ENCODE results near the gene PTPRC.
"Not testable (repeated sequence)": the region's sequence is repeated elsewhere in the genome, so short reads cannot be mapped to it uniquely, and the experiment has no call there.

Gene PTPRC, protein sequence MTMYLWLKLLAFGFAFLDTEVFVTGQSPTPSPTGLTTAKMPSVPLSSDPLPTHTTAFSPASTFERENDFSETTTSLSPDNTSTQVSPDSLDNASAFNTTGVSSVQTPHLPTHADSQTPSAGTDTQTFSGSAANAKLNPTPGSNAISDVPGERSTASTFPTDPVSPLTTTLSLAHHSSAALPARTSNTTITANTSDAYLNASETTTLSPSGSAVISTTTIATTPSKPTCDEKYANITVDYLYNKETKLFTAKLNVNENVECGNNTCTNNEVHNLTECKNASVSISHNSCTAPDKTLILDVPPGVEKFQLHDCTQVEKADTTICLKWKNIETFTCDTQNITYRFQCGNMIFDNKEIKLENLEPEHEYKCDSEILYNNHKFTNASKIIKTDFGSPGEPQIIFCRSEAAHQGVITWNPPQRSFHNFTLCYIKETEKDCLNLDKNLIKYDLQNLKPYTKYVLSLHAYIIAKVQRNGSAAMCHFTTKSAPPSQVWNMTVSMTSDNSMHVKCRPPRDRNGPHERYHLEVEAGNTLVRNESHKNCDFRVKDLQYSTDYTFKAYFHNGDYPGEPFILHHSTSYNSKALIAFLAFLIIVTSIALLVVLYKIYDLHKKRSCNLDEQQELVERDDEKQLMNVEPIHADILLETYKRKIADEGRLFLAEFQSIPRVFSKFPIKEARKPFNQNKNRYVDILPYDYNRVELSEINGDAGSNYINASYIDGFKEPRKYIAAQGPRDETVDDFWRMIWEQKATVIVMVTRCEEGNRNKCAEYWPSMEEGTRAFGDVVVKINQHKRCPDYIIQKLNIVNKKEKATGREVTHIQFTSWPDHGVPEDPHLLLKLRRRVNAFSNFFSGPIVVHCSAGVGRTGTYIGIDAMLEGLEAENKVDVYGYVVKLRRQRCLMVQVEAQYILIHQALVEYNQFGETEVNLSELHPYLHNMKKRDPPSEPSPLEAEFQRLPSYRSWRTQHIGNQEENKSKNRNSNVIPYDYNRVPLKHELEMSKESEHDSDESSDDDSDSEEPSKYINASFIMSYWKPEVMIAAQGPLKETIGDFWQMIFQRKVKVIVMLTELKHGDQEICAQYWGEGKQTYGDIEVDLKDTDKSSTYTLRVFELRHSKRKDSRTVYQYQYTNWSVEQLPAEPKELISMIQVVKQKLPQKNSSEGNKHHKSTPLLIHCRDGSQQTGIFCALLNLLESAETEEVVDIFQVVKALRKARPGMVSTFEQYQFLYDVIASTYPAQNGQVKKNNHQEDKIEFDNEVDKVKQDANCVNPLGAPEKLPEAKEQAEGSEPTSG (N-terminal part only)

DNA sequence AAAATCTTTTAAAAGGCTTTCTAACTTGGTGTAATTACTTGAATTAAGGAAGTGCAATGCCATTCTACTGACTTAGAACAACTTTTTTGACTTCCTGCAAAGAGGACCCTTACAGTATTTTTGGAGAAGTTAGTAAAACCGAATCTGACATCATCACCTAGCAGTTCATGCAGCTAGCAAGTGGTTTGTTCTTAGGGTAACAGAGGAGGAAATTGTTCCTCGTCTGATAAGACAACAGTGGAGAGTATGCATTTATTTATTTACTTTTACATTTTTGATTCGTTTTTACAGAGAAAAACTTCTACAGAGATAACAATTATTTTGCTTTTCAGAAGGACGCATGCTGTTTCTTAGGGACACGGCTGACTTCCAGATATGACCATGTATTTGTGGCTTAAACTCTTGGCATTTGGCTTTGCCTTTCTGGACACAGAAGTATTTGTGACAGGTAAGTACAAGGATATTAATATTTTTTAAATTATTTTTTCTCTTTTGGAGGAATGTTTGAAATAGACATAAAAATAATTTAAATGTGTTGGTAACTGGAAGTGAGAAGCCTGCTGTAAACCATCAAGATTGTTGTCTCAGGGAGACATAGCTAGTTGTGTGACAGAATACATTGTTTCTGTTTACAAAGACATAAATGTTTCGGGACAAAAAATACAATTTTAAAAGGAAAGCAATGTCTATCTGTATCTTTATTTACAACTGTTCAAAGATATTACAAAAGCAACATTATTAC, at the start of gene PTPRC:
Gene PTPRC (plus strand): TSS at position 147 of the 742 bp plus-strand sequence. CDS start 229 bp downstream, at position 376.
- Histone ChIP-seq H3K9me3 (ENCODE audit: control insufficient read depth in 2 of 2, low read length in 2 of 2) (no peaks in the 10 kb centered on the region), H3K36me3 (ENCODE audit: control insufficient read depth in 2 of 2, insufficient read depth in 2 of 2, low read length in 2 of 2) (no peaks in the 10 kb centered on the region), H3K9ac (ENCODE audit: low read length in 2 of 2) (no peak within 1 kb of the TSS), H3K27me3 (ENCODE audit: control insufficient read depth in 1 of 2, insufficient read depth in 2 of 2, low read length in 2 of 2) (no peaks in the 10 kb centered on the region), H3K27ac (ENCODE audit: low read length) (no peak within 1 kb of the TSS), H3K4me1 (ENCODE audit: control insufficient read depth, insufficient read depth, low read length) (no peaks in the 10 kb centered on the region), H3K4me3 (ENCODE audit: low read length in 2 of 2) (no peak within 1 kb of the TSS)

DNA sequence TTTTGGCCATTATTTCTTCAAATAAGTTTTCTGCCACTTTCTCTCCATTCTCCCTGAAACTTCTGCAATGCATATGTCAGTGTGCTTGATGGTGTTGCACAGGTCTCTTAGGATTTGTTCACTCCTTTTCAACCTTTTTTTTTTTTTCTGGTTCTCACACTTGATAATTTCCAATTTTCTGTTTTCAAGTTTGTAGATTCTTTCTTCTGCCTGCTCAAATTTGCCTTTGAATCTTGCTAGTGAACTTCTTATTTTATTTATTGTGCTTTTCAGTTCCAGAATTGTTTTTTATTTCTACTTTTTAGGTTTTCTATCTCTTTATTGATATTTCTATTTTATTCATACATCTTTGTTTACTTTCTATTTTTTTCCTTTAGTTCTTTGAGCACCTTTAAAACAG, 48.4 kb upstream of the PTPRC start:
- Histone ChIP-seq H3K4me3 (ENCODE audit: low read length in 2 of 2) (no peak overlapping the region), H3K9ac (ENCODE audit: low read length in 2 of 2) (no peak overlapping the region), H3K27ac (ENCODE audit: low read length) (no peak overlapping the region), H3K27me3 (ENCODE audit: control insufficient read depth in 1 of 2, insufficient read depth in 2 of 2, low read length in 2 of 2) (no peaks in the 10 kb centered on the region), H3K36me3 (ENCODE audit: control insufficient read depth in 2 of 2, insufficient read depth in 2 of 2, low read length in 2 of 2) (no peaks in the 10 kb centered on the region), H3K4me1 (ENCODE audit: control insufficient read depth, insufficient read depth, low read length) (no peaks in the 10 kb centered on the region), H3K9me3 (ENCODE audit: control insufficient read depth in 2 of 2, low read length in 2 of 2) (peaks cover 0 to 2% of the 10 kb centered on the region in 2 donors)

DNA sequence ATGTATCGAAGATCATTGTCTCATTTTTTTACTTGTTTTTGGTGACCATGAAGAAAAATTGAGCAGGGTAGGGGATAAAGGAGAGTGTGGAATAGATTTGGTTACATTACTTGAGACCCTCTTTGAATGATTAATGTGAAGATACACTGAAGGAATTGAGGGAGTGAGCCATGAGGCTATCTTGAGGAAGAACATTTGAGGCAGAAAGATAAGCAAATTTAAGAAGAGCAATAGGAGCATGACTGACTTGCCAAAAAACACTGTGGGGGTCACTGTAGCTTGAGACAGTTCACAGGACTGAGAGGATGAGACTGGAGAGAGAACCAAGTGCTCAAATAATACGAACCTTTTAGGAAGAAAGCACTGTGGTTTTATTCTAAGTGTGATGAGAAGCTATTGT, 43.1 kb upstream of the PTPRC start:
- Histone ChIP-seq H3K4me1 (ENCODE audit: control insufficient read depth, insufficient read depth, low read length) (no peaks in the 10 kb centered on the region), H3K36me3 (ENCODE audit: control insufficient read depth in 2 of 2, insufficient read depth in 2 of 2, low read length in 2 of 2) (no peaks in the 10 kb centered on the region), H3K9ac (ENCODE audit: low read length in 2 of 2) (no peak overlapping the region), H3K9me3 (ENCODE audit: control insufficient read depth in 2 of 2, low read length in 2 of 2) (no peaks in the 10 kb centered on the region), H3K27me3 (ENCODE audit: control insufficient read depth in 1 of 2, insufficient read depth in 2 of 2, low read length in 2 of 2) (no peaks in the 10 kb centered on the region), H3K4me3 (ENCODE audit: low read length in 2 of 2) (no peak overlapping the region), H3K27ac (ENCODE audit: low read length) (no peak overlapping the region)

DNA sequence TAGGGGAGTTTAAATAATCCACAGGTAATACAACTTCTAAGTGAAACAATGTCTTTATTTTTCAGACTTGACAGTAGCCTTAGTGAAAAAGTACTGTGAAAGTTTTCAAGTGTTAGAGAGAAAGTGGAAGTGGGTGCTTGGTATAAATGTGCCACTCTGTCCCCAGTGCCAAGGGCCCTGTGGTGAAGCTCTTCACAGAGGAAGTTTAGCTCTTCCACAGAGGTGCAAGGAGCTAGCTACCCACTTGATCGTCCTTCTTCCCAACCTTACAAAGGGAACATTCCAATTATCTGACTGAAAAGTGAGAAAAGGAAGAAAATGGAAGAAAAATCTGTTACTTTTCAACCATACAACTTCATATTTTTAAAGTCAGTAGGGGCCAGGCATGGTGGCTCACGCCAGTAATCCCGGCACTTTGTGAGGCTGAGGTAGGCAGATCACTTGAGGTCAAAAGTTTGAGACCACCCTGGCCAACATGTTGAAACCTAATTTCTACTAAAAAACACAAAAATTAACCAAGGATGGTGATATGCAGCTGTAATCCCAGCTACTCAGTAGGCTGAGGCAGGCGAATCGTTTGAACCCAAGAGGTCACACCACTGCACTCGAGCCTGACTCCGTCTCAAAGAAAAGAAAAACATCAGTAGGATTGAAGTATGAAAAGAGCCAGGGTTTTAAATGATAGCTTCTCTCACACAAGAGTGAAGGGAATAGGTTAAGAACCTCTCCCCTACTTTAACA, 41.0 kb upstream of the PTPRC start:
- Histone ChIP-seq H3K27ac (ENCODE audit: low read length) (no peak overlapping the region), H3K4me3 (ENCODE audit: low read length in 2 of 2) (no peak overlapping the region), H3K4me1 (ENCODE audit: control insufficient read depth, insufficient read depth, low read length) (no peaks in the 10 kb centered on the region), H3K36me3 (ENCODE audit: control insufficient read depth in 2 of 2, insufficient read depth in 2 of 2, low read length in 2 of 2) (no peaks in the 10 kb centered on the region), H3K27me3 (ENCODE audit: control insufficient read depth in 1 of 2, insufficient read depth in 2 of 2, low read length in 2 of 2) (no peaks in the 10 kb centered on the region), H3K9ac (ENCODE audit: low read length in 2 of 2) (no peak overlapping the region), H3K9me3 (ENCODE audit: control insufficient read depth in 2 of 2, low read length in 2 of 2) (no peaks in the 10 kb centered on the region)

DNA sequence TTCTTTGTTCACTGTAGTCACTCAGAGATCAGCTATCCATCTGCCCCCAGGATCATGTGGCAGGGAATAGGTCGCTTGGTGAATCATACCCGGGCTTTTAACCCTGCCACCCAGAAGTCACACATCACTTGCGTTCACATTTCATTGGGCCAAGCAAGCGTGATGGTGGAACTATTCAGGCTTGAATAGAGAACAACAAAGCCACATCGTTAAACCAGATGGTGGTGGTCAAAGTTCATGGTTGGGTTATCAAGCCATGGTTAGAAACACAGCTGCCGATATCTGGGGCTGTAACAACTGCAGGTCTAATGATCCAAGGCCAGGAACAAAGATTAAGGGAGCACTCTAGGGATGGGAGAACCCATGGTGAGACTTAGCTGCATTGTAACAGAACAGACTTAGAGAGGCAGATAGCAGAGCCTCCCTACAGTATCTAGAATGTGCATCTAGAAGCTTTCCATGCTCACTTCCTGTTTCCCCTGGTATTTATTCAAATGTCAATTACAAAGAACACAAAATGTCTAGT, 40.0 kb upstream of the PTPRC start:
- H3K36me3 ChIP-seq (ENCODE audit: control insufficient read depth in 2 of 2, insufficient read depth in 2 of 2, low read length in 2 of 2): no peaks in the 10 kb centered on the region
- no peaks in the 10 kb centered on the region for H3K4me1 ChIP-seq (ENCODE audit: control insufficient read depth, insufficient read depth, low read length)
- no peak overlapping the region for H3K9ac ChIP-seq (ENCODE audit: low read length in 2 of 2)
- H3K4me3 ChIP-seq (ENCODE audit: low read length in 2 of 2): no peak overlapping the region
- H3K27me3 ChIP-seq (ENCODE audit: control insufficient read depth in 1 of 2, insufficient read depth in 2 of 2, low read length in 2 of 2): no peaks in the 10 kb centered on the region
- H3K27ac ChIP-seq (ENCODE audit: low read length): no peak overlapping the region
- H3K9me3 ChIP-seq (ENCODE audit: control insufficient read depth in 2 of 2, low read length in 2 of 2): no peaks in the 10 kb centered on the region

DNA sequence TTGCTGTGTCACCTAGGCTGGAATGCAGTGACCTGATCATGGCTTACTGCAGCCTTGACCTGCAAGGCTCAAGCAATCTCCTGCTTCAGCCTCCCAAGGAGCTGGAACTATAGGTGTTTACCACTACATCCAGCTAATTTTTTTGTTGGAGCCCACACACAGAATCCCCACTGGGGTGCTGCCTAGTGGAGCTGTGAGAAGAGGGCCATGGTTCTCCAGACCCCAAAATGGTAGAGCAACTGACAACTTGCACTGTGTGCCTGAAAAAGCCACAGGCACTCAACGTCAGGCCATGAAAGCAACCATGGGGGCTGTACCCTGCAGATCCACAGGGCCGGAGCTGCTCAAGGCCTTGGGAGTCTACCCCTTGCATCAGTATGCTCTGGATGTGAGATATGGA, 39.1 kb upstream of the PTPRC start:
- H3K4me3 ChIP-seq (ENCODE audit: low read length in 2 of 2): no peak overlapping the region
- H3K9ac ChIP-seq (ENCODE audit: low read length in 2 of 2): no peak overlapping the region
- H3K9me3 ChIP-seq (ENCODE audit: control insufficient read depth in 2 of 2, low read length in 2 of 2): no peaks in the 10 kb centered on the region
- no peak overlapping the region for H3K27ac ChIP-seq (ENCODE audit: low read length)
- H3K27me3 ChIP-seq (ENCODE audit: control insufficient read depth in 1 of 2, insufficient read depth in 2 of 2, low read length in 2 of 2): no peaks in the 10 kb centered on the region
- H3K36me3 ChIP-seq (ENCODE audit: control insufficient read depth in 2 of 2, insufficient read depth in 2 of 2, low read length in 2 of 2): no peaks in the 10 kb centered on the region
- H3K4me1 ChIP-seq (ENCODE audit: control insufficient read depth, insufficient read depth, low read length): no peaks in the 10 kb centered on the region

DNA sequence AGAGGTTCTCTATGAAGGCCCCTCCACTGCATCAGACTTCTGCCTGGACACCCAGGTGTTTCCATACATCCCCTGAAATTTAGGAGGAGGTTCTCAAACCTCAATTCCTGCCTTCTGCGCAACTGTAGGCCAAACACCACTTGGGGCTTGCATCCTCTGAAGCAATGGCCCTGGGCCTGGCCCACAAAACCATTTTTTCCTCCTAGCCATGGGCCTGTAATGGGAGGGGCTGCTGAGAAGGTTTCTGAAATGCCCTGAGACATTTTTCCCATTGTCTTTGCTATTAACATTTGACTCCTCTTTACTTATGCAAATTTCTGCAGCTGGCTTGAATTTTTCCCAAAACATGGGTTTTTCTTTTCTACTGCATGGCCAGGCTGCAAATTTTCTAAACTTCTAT, 37.9 kb upstream of the PTPRC start:
- no peak overlapping the region for H3K9ac ChIP-seq (ENCODE audit: low read length in 2 of 2)
- H3K4me3 ChIP-seq (ENCODE audit: low read length in 2 of 2): no peak overlapping the region
- H3K36me3 ChIP-seq (ENCODE audit: control insufficient read depth in 2 of 2, insufficient read depth in 2 of 2, low read length in 2 of 2): no peaks in the 10 kb centered on the region
- no peak overlapping the region for H3K27ac ChIP-seq (ENCODE audit: low read length)
- no peaks in the 10 kb centered on the region for H3K27me3 ChIP-seq (ENCODE audit: control insufficient read depth in 1 of 2, insufficient read depth in 2 of 2, low read length in 2 of 2)
- H3K9me3 ChIP-seq (ENCODE audit: control insufficient read depth in 2 of 2, low read length in 2 of 2): no peaks in the 10 kb centered on the region
- H3K4me1 ChIP-seq (ENCODE audit: control insufficient read depth, insufficient read depth, low read length): no peaks in the 10 kb centered on the region

DNA sequence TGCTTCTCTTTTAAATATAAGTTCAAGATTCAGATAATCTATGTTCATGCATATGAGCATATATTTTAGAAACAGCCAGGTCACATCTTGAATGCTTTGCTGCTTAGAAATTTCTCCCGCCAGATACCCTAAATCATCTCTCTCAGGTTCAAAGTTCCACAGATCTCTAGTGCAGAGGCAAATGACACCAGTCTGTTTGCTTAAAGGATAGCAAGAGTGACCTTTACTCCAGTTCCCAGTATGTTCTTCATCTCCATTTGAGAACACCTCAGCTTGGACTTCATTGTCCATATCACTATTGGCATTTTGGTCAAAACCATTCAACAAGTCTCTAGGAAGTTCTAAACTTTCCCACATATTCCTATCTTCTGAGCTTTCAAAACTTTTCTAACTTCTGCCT, 37.5 kb upstream of the PTPRC start:
- not testable (repeated sequence) for H3K27me3 ChIP-seq (ENCODE audit: control insufficient read depth in 1 of 2, insufficient read depth in 2 of 2, low read length in 2 of 2); H3K9me3 ChIP-seq (ENCODE audit: control insufficient read depth in 2 of 2, low read length in 2 of 2); H3K4me1 ChIP-seq (ENCODE audit: control insufficient read depth, insufficient read depth, low read length); H3K9ac ChIP-seq (ENCODE audit: low read length in 2 of 2); H3K36me3 ChIP-seq (ENCODE audit: control insufficient read depth in 2 of 2, insufficient read depth in 2 of 2, low read length in 2 of 2); H3K27ac ChIP-seq (ENCODE audit: low read length); H3K4me3 ChIP-seq (ENCODE audit: low read length in 2 of 2)

DNA sequence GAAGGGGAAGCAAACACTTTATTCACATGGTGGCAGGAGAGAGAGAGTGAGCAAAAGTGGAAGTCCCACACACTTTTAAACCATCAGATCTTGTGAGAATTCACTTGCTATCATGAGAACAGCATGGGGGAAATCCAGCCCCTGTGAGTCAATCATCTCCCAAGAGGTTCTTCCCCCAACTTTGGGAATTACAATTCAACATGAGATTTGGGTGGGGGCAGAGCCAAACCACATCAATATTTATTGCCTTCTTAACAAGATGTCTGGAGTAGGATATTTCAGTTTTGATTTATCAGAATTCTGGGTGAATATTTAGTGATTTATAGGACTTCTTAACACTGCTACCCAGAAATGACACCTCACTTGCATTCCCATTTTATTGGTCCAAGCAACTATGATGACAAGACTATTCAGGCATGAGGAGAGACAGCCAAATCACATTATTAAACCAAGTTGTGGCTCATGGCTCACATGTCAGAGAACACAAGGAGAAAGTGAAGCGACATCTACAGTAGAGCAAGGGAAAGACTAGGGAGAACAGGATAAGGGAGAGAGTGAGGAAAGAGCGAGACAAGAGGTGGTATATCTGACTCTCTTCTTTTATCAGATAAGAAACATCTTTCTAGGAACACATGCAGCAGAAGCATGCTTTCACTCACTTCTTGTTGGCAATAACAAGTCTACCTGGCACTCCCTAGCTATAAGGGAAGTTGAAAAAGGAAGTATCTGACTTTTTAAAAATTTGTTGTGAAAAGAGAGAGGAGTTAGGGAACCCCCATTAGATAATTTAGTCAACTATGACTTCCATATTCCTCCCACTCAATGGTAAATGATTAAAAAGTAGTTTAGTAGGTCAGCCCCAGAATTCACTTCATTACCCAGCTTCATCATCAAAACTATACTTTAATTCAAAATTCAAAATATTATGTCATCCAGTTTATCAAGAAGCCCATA, 36.6 kb upstream of the PTPRC start:
- H3K9ac ChIP-seq (ENCODE audit: low read length in 2 of 2): no peak overlapping the region
- H3K9me3 ChIP-seq (ENCODE audit: control insufficient read depth in 2 of 2, low read length in 2 of 2): no peaks in the 10 kb centered on the region
- H3K36me3 ChIP-seq (ENCODE audit: control insufficient read depth in 2 of 2, insufficient read depth in 2 of 2, low read length in 2 of 2): no peaks in the 10 kb centered on the region
- no peaks in the 10 kb centered on the region for H3K27me3 ChIP-seq (ENCODE audit: control insufficient read depth in 1 of 2, insufficient read depth in 2 of 2, low read length in 2 of 2)
- H3K4me1 ChIP-seq (ENCODE audit: control insufficient read depth, insufficient read depth, low read length): no peaks in the 10 kb centered on the region
- no peak overlapping the region for H3K4me3 ChIP-seq (ENCODE audit: low read length in 2 of 2)
- H3K27ac ChIP-seq (ENCODE audit: low read length): no peak overlapping the region
